HCT116 (cell line): ENCODE results near the gene TTC33. TPM values are rescaled to one million over a fixed set of nuclear protein-coding genes. Genes with fewer than 3 reads are reported as not detected.
"Not testable (repeated sequence)": the region's sequence is repeated elsewhere in the genome, so short reads cannot be mapped to it uniquely, and the experiment has no call there.

Experiments used
- ATAC-seq: fragments of 200-7000 bp; cut with Tn5 transposase; 2 replicates; pipeline ENCODE4 v1.9.1; 2020; ENCODE audit warnings: mild to moderate bottlenecking, moderate library complexity
- BruUV-seq: library from RNA; stranded (reverse); fragments of 400-500 nt; replicated peaks from 2 replicates; lab custom pipeline; 2021; lab: Mats Ljungman, UMichigan
- CTCF ChIA-PET: fragments of 300-600 bp; sonication (Branson Sonifier 250); formaldehyde crosslinking; loops from one replicate; lab custom pipeline; 2021; ENCODE audit warnings: antibody characterized with exemption; lab: Charles Lee
- POLR2A ChIA-PET: fragments of 300-600, 350-600 bp; sonication (Branson Sonifier 250); formaldehyde crosslinking; loops from one replicate; lab custom pipeline; 2021; ENCODE audit warnings: antibody characterized with exemption; lab: Charles Lee
- RAD21 ChIA-PET, 2 experiments: fragments of 300-600 bp; sonication (Branson Sonifier 250); formaldehyde crosslinking; loops; one replicate each; lab custom pipeline; 2023; ENCODE audit warnings: low total read pairs in 2 of 2; ENCODE audit not compliant: uncharacterized antibody in 2 of 2, unreplicated experiment in 2 of 2, low non-redundant PET in 1 of 2; lab: Charles Lee
- DNase-seq: peaks from one replicate; pipeline ENCODE4 v3.0.0-alpha.2; 2010; ENCODE audit warnings: low read depth, low spot score
- H2AFZ ChIP-seq: fragments of 200-600 bp; shearing (Covaris generic), sonication (generic); 2 replicates; pipeline ENCODE4 v1.6.1; 2017; ENCODE audit warnings: low read depth, mixed run types, mixed read lengths, antibody characterized with exemption, low read length; ENCODE audit not compliant: poor library complexity, severe bottlenecking
- H3K27ac ChIP-seq: 2 replicates; pipeline ENCODE4 v1.5.1; 2012; ENCODE audit warnings: low read depth, low read length
- H3K27me3 ChIP-seq: fragments of 200-600 bp; sonication (generic); 2 replicates; pipeline ENCODE4 v1.6.1; 2016; ENCODE audit warnings: mixed run types, low read length, mixed read lengths; ENCODE audit not compliant: insufficient read depth
- H3K36me3 ChIP-seq, 2 experiments: fragments of 200-500 bp in 1 of 2; fragments of 200-600 bp in 1 of 2; sonication (Bioruptor generic) in 1 of 2; sonication (generic) in 1 of 2; 2 replicates each; pipeline versions ENCODE4 v1.5.1 to v1.6.1; 2014 to 2016; ENCODE audit warnings: low read length in 2 of 2, inconsistent platforms in 1 of 2, mixed read lengths in 1 of 2, mixed run types in 1 of 2; ENCODE audit not compliant: insufficient read depth in 2 of 2, control insufficient read depth in 1 of 2
- H3K4me1 ChIP-seq, 2 experiments: fragments of 200-600 bp in 1 of 2; sonication (generic) in 1 of 2; 2 replicates each; pipeline versions ENCODE4 v1.5.1 to v1.6.1; 2012 to 2017; ENCODE audit warnings: low read length in 2 of 2, inconsistent platforms in 1 of 2, mild to moderate bottlenecking in 1 of 2, mixed read lengths in 1 of 2, mixed run types in 1 of 2, moderate library complexity in 1 of 2; ENCODE audit not compliant: insufficient read depth in 2 of 2, control insufficient read depth in 1 of 2
- H3K4me2 ChIP-seq: fragments of 200-600 bp; sonication (generic); 2 replicates; pipeline ENCODE4 v1.6.1; 2017; ENCODE audit warnings: mixed run types, low read length, mixed read lengths
- H3K4me3 ChIP-seq, 2 experiments: fragments of 200-600 bp in 1 of 2; sonication (generic) in 1 of 2; replicated peaks in 1 of 2; 2 replicates each; pipeline ENCODE4 v1.5.1; 2011 to 2016; ENCODE audit warnings: low read length in 2 of 2, control low read depth in 1 of 2, low read depth in 1 of 2, mild to moderate bottlenecking in 1 of 2, mixed read lengths in 1 of 2, mixed run types in 1 of 2
- H3K79me2 ChIP-seq: fragments of 200-600 bp; sonication (generic); 2 replicates; pipeline ENCODE4 v1.6.1; 2017; ENCODE audit warnings: mild to moderate bottlenecking, mixed run types, low read length, moderate library complexity, mixed read lengths; ENCODE audit not compliant: insufficient read depth
- H3K9ac ChIP-seq: fragments of 200-600 bp; sonication (generic); 2 replicates; pipeline ENCODE4 v1.6.1; 2016; ENCODE audit warnings: low read length, mixed read lengths
- H3K9me2 ChIP-seq: fragments of 200-600 bp; sonication (generic), shearing (Covaris generic); 2 replicates; pipeline ENCODE4 v1.6.1; 2017; ENCODE audit warnings: mixed run types, mild to moderate bottlenecking, moderate library complexity; ENCODE audit not compliant: insufficient read depth
- H3K9me3 ChIP-seq, 2 experiments: fragments of 200-500 bp in 1 of 2; fragments of 200-600 bp in 1 of 2; sonication (Bioruptor generic) in 1 of 2; sonication (generic) in 1 of 2; 2 replicates each; pipeline ENCODE4 v1.6.1; 2014 to 2017; ENCODE audit warnings: low read length in 2 of 2, mixed read lengths in 2 of 2, inconsistent platforms in 1 of 2, low read depth in 1 of 2, mild to moderate bottlenecking in 1 of 2, mixed run types in 1 of 2, moderate library complexity in 1 of 2; ENCODE audit not compliant: control insufficient read depth in 1 of 2, insufficient read depth in 1 of 2
- H4K20me1 ChIP-seq: fragments of 200-600 bp; sonication (generic), shearing (Covaris generic); 2 replicates; pipeline ENCODE4 v1.6.1; 2017; ENCODE audit warnings: mixed run types, mild to moderate bottlenecking, moderate library complexity; ENCODE audit not compliant: insufficient read depth
- ELF1 ChIP-seq: IDR thresholded peaks from 2 replicates; pipeline ENCODE4 v1.6.1; 2012; ENCODE audit warnings: low read depth, borderline replicate concordance
- EZH2 ChIP-seq: fragments of 200-600 bp; sonication (generic); IDR thresholded peaks from 2 replicates; pipeline ENCODE4 v1.6.1; 2017; ENCODE audit warnings: antibody characterized with exemption, mixed run types
- JUND ChIP-seq: IDR thresholded peaks from 2 replicates; pipeline ENCODE4 v1.6.1; 2012
- RAD21 ChIP-seq: IDR thresholded peaks from 2 replicates; pipeline ENCODE4 v1.6.1; 2012; ENCODE audit warnings: low read depth, mild to moderate bottlenecking
- SIN3A ChIP-seq: IDR thresholded peaks from 2 replicates; pipeline ENCODE4 v1.6.1; 2012; ENCODE audit warnings: low read depth
- YY1 ChIP-seq: IDR thresholded peaks from 2 replicates; pipeline ENCODE4 v1.6.1; 2011; ENCODE audit warnings: low read length, low read depth, moderate library complexity, mild to moderate bottlenecking; ENCODE audit not compliant: insufficient replicate concordance; ENCODE audit errors: extremely low read depth
- intact Hi-C: fragments of 100-400 bp; cut with micrococcal nuclease; formaldehyde crosslinking; loops from 2 replicates; pipeline ENCODE4 v1.10.0; 2022
- total RNA-seq: library from RNA; stranded (reverse); gene quantifications from one replicate; pipeline ENCODE4 v1.2.1, GENCODE V29; 2021; ENCODE audit not compliant: unreplicated experiment
- TF ChIP-seq, protein P1 (sequence below), 3 experiments: fragments of 200-600 bp in 1 of 3; sonication (generic) in 1 of 3; IDR thresholded peaks in 2 of 3; conservative IDR thresholded peaks in 1 of 3; 2 replicates each; pipeline ENCODE4 v1.5.1; 2012 to 2017; ENCODE audit warnings: low read depth in 2 of 3, low read length in 2 of 3, antibody characterized with exemption in 1 of 3, borderline replicate concordance in 1 of 3, control low read depth in 1 of 3, mild to moderate bottlenecking in 1 of 3, mixed read lengths in 1 of 3, mixed run types in 1 of 3, moderate library complexity in 1 of 3; ENCODE audit not compliant: insufficient read depth in 1 of 3

The TTC33 gene
- total RNA-seq, 1 experiment from 2014 or later = 14.5 TPM

- ChIA-PET CTCF (interaction anchor here (1.2 kb wide), 1 partner anchor 20 kb away, joined by 4 read pairs; no protein-coding TSS in a partner anchor), POLR2A (no interaction called here), RAD21 (no interaction called here)
- DNase-seq (no peak), ATAC-seq (peak; percentile 57)
- Histone ChIP-seq H3K4me3 (no peak overlapping the region), H3K4me2 (no peak overlapping the region), H3K27me3 (no peaks in the 10 kb centered on the region), H3K9me2 (no peaks in the 10 kb centered on the region), H3K79me2 (no peaks in the 10 kb centered on the region), H2AFZ (no peak overlapping the region), H3K27ac (no peak overlapping the region), H3K4me1 (no peaks in the 10 kb centered on the region), H3K36me3 (no peaks in the 10 kb centered on the region), H3K9me3 (no peaks in the 10 kb centered on the region), H3K9ac (no peak overlapping the region), H4K20me1 (no peaks in the 10 kb centered on the region)
- BruUV-seq = no TSS peak
- intact Hi-C loops = loop anchor here (10.0 kb wide), 1 partner anchor 59 kb away; no protein-coding TSS in a partner anchor
- no peak for TF ChIP-seq ELF1
- TF ChIP-seq, protein P1, sequence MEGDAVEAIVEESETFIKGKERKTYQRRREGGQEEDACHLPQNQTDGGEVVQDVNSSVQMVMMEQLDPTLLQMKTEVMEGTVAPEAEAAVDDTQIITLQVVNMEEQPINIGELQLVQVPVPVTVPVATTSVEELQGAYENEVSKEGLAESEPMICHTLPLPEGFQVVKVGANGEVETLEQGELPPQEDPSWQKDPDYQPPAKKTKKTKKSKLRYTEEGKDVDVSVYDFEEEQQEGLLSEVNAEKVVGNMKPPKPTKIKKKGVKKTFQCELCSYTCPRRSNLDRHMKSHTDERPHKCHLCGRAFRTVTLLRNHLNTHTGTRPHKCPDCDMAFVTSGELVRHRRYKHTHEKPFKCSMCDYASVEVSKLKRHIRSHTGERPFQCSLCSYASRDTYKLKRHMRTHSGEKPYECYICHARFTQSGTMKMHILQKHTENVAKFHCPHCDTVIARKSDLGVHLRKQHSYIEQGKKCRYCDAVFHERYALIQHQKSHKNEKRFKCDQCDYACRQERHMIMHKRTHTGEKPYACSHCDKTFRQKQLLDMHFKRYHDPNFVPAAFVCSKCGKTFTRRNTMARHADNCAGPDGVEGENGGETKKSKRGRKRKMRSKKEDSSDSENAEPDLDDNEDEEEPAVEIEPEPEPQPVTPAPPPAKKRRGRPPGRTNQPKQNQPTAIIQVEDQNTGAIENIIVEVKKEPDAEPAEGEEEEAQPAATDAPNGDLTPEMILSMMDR (IDR thresholded peaks at IDR 0.05 in 2 of 3, conservative IDR thresholded peaks at IDR 0.05 in 1 of 3; ENCODE audit: borderline replicate concordance in 1 of 3, insufficient read depth in 1 of 3, low read depth in 2 of 3, low read length in 2 of 3) = peak in 2 of 3 experiments; percentile 24 to 27; a peak in 1 of 6 replicates
- TF ChIP-seq YY1 = no peak
Measured at GRCh38 chr5:40716000-40716399, 39.8 kb downstream of the TTC33 start.

DNA sequence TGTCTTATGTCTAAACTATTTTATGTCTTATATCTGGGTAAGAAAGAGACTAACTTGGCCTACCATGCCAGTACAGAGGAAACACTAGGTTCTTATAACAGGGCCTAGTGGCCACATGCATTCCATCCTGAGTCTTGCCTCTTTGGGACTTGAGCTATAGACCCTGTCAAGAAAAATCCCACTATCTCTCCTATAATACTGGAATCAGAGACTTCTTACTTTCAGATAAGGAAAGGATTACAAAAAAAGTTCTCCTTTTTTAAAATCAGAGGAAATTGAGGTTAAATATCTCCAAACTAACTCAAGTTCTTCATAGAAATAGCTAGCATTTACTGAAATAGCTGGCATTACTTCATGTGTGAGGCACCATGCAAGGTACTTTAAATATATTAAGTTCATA, 41.8 kb downstream of the TTC33 start:
- H3K27me3 ChIP-seq = no peaks in the 10 kb centered on the region
- ChIA-PET RAD21 (no interaction called here), POLR2A (no interaction called here), CTCF (no interaction called here)
- no peaks in the 10 kb centered on the region for H4K20me1 ChIP-seq
- no peaks in the 10 kb centered on the region for H3K79me2 ChIP-seq
- no TSS peak for BruUV-seq
- H2AFZ ChIP-seq = no peak overlapping the region
- ATAC-seq (no peak), DNase-seq (no peak)
- no peak overlapping the region for H3K4me2 ChIP-seq
- TF ChIP-seq ELF1 (no peak), EZH2 (no peak), RAD21 (no peak), SIN3A (no peak), JUND (no peak)
- TF ChIP-seq, protein P1 (IDR thresholded peaks at IDR 0.05 in 2 of 3, conservative IDR thresholded peaks at IDR 0.05 in 1 of 3; ENCODE audit: borderline replicate concordance in 1 of 3, insufficient read depth in 1 of 3, low read depth in 2 of 3, low read length in 2 of 3) = no peak
- H3K27ac ChIP-seq = no peak overlapping the region
- H3K36me3 ChIP-seq = no peaks in the 10 kb centered on the region
- H3K4me3 ChIP-seq = no peak overlapping the region
- no peak overlapping the region for H3K9ac ChIP-seq
- no peaks in the 10 kb centered on the region for H3K9me3 ChIP-seq
- no peaks in the 10 kb centered on the region for H3K4me1 ChIP-seq
- no peaks in the 10 kb centered on the region for H3K9me2 ChIP-seq
- intact Hi-C loops = loop anchor here (10.0 kb wide), 1 partner anchor 61 kb away; no protein-coding TSS in a partner anchor

GRCh38 chr5:40710575-40710974, 45.2 kb downstream of the TTC33 start:
- H3K79me2 ChIP-seq, BruUV-seq, H2AFZ ChIP-seq, H3K4me3 ChIP-seq, H4K20me1 ChIP-seq, ATAC-seq, H3K27me3 ChIP-seq, RAD21 ChIA-PET, CTCF ChIA-PET, H3K9me2 ChIP-seq, POLR2A ChIA-PET, H3K36me3 ChIP-seq, H3K4me1 ChIP-seq, H3K4me2 ChIP-seq, DNase-seq, H3K9ac ChIP-seq, H3K27ac ChIP-seq, H3K9me3 ChIP-seq: not testable (repeated sequence)
- intact Hi-C loops = loop anchor here (10.0 kb wide), 1 partner anchor 64 kb away; no protein-coding TSS in a partner anchor
